GM23338 (cell line): ENCODE measurements around the gene CTNNA3. TPM values are rescaled to one million over a fixed set of nuclear protein-coding genes. Genes with fewer than 3 reads are reported as not detected.

ENCODE experiments used
- ATAC-seq: fragments of 200-7000 bp; cut with Tn5 transposase; 3 replicates; pipeline ENCODE4 v1.9.1; 2020
- DNase-seq: peaks from one replicate; pipeline ENCODE4 v3.0.0-alpha.2; 2015; ENCODE audit warnings: low spot score
- H2AFZ ChIP-seq: fragments of 200-600 bp; sonication (generic); 2 replicates; pipeline ENCODE4 v1.8.0; 2016; ENCODE audit warnings: antibody characterized with exemption, mild to moderate bottlenecking, moderate library complexity
- H3F3A ChIP-seq: fragments of 200-600 bp; sonication (generic); replicated peaks from 2 replicates; pipeline ENCODE4 v1.8.0; 2017; ENCODE audit warnings: antibody characterized with exemption, mixed run types, low read depth
- H3K27ac ChIP-seq: fragments of 200-600 bp; sonication (generic); 2 replicates; pipeline ENCODE4 v1.6.1; 2016; ENCODE audit warnings: low read depth
- H3K27me3 ChIP-seq: fragments of 200-600 bp; sonication (generic); 2 replicates; pipeline ENCODE4 v1.8.0; 2016; ENCODE audit warnings: mild to moderate bottlenecking, mixed run types, moderate library complexity; ENCODE audit not compliant: insufficient read depth
- H3K36me3 ChIP-seq: fragments of 200-600 bp; sonication (generic); 2 replicates; pipeline ENCODE4 v1.8.0; 2016; ENCODE audit warnings: mild to moderate bottlenecking; ENCODE audit not compliant: insufficient read depth
- H3K4me1 ChIP-seq: fragments of 200-600 bp; sonication (generic); 2 replicates; pipeline ENCODE4 v1.8.0; 2016; ENCODE audit warnings: mild to moderate bottlenecking, moderate library complexity; ENCODE audit not compliant: insufficient read depth
- H3K4me2 ChIP-seq: fragments of 200-600 bp; sonication (generic); 2 replicates; pipeline ENCODE4 v1.7.1; 2017; ENCODE audit warnings: mixed run types
- H3K4me3 ChIP-seq: fragments of 200-600 bp; sonication (generic); 2 replicates; pipeline ENCODE4 v1.6.1; 2016; ENCODE audit warnings: mixed run types
- H3K79me2 ChIP-seq: fragments of 200-600 bp; sonication (generic); replicated peaks from 2 replicates; pipeline ENCODE4 v1.8.0; 2017; ENCODE audit warnings: mild to moderate bottlenecking; ENCODE audit not compliant: insufficient read depth
- H3K9me2 ChIP-seq: fragments of 200-600 bp; sonication (generic); 2 replicates; pipeline ENCODE4 v1.8.0; 2017; ENCODE audit not compliant: insufficient read depth
- H4K20me1 ChIP-seq: fragments of 200-600 bp; sonication (generic); replicated peaks from 2 replicates; pipeline ENCODE4 v1.8.0; 2017; ENCODE audit warnings: mild to moderate bottlenecking; ENCODE audit not compliant: insufficient read depth
- H3K27ac Mint-ChIP-seq: 2 replicates; pipeline ENCODE4 v1.8.0; 2020; ENCODE audit warnings: inconsistent platforms, mild to moderate bottlenecking, moderate library complexity, mixed read lengths
- H3K27me3 Mint-ChIP-seq: 3 replicates; pipeline ENCODE4 v1.8.0; 2022; ENCODE audit warnings: low read depth, mild to moderate bottlenecking, moderate library complexity, mixed read lengths, inconsistent platforms; ENCODE audit not compliant: insufficient read depth, poor library complexity
- H3K36me3 Mint-ChIP-seq: 3 replicates; pipeline ENCODE4 v1.8.0; 2021; ENCODE audit warnings: low read depth, mild to moderate bottlenecking, inconsistent platforms, moderate library complexity, mixed read lengths
- H3K4me1 Mint-ChIP-seq: 3 replicates; pipeline ENCODE4 v1.8.0; 2020; ENCODE audit warnings: mild to moderate bottlenecking, inconsistent platforms, mixed read lengths
- H3K4me3 Mint-ChIP-seq: 3 replicates; pipeline ENCODE4 v1.8.0; 2021; ENCODE audit warnings: moderate library complexity, mild to moderate bottlenecking, inconsistent platforms, mixed read lengths
- H3K9me3 Mint-ChIP-seq: 3 replicates; pipeline ENCODE4 v1.8.0; 2020; ENCODE audit warnings: moderate library complexity, mild to moderate bottlenecking, inconsistent platforms, mixed read lengths
- CREB1 ChIP-seq: fragments of 250-450 bp; sonication (Bioruptor Pico); IDR thresholded peaks from 2 replicates; pipeline ENCODE4 v1.5.0; 2020; ENCODE audit warnings: low read depth, mild to moderate bottlenecking, moderate library complexity
- EZH2 ChIP-seq: fragments of 200-600 bp; sonication (generic); IDR thresholded peaks from one replicate; pipeline ENCODE4 v1.8.0; 2017; ENCODE audit warnings: antibody characterized with exemption, mild to moderate bottlenecking, low read depth; ENCODE audit not compliant: unreplicated experiment
- EZH2phosphoT487 ChIP-seq: fragments of 200-600 bp; sonication (generic); IDR thresholded peaks from one replicate; pipeline ENCODE4 v1.8.1; 2018; ENCODE audit warnings: antibody characterized with exemption; ENCODE audit not compliant: unreplicated experiment
- JUNB ChIP-seq: IDR thresholded peaks from one replicate; pipeline ENCODE4 v1.6.1; 2016; ENCODE audit warnings: antibody characterized with exemption; ENCODE audit not compliant: unreplicated experiment
- NANOG ChIP-seq: IDR thresholded peaks from 2 replicates; pipeline ENCODE4 v1.6.1; 2016; ENCODE audit warnings: antibody characterized with exemption, borderline replicate concordance
- POLR2AphosphoS5 ChIP-seq: IDR thresholded peaks from 2 replicates; pipeline ENCODE4 v1.6.1; 2016; ENCODE audit warnings: antibody characterized with exemption, low read depth
- STAT1 ChIP-seq: IDR thresholded peaks from one replicate; pipeline ENCODE4 v1.6.1; 2016; ENCODE audit warnings: antibody characterized with exemption; ENCODE audit not compliant: unreplicated experiment
- ZNF114 ChIP-seq: fragments of 250-450 bp; sonication (Bioruptor Pico); IDR thresholded peaks from 2 replicates; pipeline ENCODE4 v1.5.0; 2020; ENCODE audit warnings: mild to moderate bottlenecking, moderate library complexity
- ZNF331 ChIP-seq: fragments of 250-450 bp; sonication (Bioruptor Pico); IDR thresholded peaks from 2 replicates; pipeline ENCODE4 v1.5.0; 2020; ENCODE audit warnings: low read depth, mild to moderate bottlenecking, moderate library complexity
- polyA plus RNA-seq: library from polyadenylated mRNA; unstranded; fragments of >200 nt; fragmentation: Nextera tagmentation; extraction: Ambion mirVana; gene quantifications from 2 replicates; pipeline ENCODE4 v1.2.1, GENCODE V29; 2016
- total RNA-seq: library from RNA; depleted of rRNA; stranded (reverse); fragments of >200 nt; shearing (Covaris generic); gene quantifications from 2 replicates; pipeline ENCODE4 v1.2.3, GENCODE V29; 2014
- TF ChIP-seq, protein P1 (sequence below): IDR thresholded peaks from one replicate; pipeline ENCODE4 v1.6.1; 2018; ENCODE audit warnings: antibody characterized with exemption; ENCODE audit not compliant: unreplicated experiment
- TF ChIP-seq, protein P2 (sequence below): fragments of 250-450 bp; sonication (Bioruptor Pico); IDR thresholded peaks from 2 replicates; pipeline ENCODE4 v1.5.0; 2020; ENCODE audit warnings: mild to moderate bottlenecking, moderate library complexity
- TF ChIP-seq, protein P3 (sequence below): IDR thresholded peaks from 2 replicates; pipeline ENCODE4 v1.6.1; 2016; ENCODE audit warnings: antibody characterized with exemption
- TF ChIP-seq, protein P4 (sequence below), 2 experiments: fragments of 200-600 bp in 1 of 2; sonication (generic) in 1 of 2; conservative IDR thresholded peaks; 2 replicates each; pipeline versions ENCODE4 v1.5.1 to v1.6.1; 2016 to 2017; ENCODE audit warnings: antibody characterized with exemption in 2 of 2, low read depth in 2 of 2, mild to moderate bottlenecking in 2 of 2, moderate library complexity in 1 of 2

Gene CTNNA3
- total and polyA plus RNA-seq, 2 experiments from 2014 or later, result 0.71 to 3.3 TPM

DNA sequence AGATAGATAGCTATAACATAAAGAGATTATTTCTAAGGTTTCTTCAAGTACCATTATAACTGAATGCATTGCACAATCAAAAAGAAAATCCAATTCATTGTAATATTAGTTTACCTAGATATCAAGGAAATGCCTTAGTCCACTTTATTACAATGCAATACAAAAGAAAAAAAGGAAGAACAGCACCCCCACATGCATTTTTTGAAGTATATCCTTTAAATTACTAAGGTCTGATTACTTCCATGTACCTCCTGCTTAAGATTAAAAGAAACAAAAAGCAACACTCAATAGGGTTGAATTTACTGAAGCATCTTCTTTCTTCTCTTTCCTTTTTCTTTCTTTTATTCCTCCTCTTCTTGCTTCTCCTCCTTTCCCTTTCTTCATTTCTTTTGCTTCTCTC lies 1743.9 kb downstream of the CTNNA3 start (continued):
- TF ChIP-seq, protein P1, sequence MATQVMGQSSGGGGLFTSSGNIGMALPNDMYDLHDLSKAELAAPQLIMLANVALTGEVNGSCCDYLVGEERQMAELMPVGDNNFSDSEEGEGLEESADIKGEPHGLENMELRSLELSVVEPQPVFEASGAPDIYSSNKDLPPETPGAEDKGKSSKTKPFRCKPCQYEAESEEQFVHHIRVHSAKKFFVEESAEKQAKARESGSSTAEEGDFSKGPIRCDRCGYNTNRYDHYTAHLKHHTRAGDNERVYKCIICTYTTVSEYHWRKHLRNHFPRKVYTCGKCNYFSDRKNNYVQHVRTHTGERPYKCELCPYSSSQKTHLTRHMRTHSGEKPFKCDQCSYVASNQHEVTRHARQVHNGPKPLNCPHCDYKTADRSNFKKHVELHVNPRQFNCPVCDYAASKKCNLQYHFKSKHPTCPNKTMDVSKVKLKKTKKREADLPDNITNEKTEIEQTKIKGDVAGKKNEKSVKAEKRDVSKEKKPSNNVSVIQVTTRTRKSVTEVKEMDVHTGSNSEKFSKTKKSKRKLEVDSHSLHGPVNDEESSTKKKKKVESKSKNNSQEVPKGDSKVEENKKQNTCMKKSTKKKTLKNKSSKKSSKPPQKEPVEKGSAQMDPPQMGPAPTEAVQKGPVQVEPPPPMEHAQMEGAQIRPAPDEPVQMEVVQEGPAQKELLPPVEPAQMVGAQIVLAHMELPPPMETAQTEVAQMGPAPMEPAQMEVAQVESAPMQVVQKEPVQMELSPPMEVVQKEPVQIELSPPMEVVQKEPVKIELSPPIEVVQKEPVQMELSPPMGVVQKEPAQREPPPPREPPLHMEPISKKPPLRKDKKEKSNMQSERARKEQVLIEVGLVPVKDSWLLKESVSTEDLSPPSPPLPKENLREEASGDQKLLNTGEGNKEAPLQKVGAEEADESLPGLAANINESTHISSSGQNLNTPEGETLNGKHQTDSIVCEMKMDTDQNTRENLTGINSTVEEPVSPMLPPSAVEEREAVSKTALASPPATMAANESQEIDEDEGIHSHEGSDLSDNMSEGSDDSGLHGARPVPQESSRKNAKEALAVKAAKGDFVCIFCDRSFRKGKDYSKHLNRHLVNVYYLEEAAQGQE, result no peak

DNA sequence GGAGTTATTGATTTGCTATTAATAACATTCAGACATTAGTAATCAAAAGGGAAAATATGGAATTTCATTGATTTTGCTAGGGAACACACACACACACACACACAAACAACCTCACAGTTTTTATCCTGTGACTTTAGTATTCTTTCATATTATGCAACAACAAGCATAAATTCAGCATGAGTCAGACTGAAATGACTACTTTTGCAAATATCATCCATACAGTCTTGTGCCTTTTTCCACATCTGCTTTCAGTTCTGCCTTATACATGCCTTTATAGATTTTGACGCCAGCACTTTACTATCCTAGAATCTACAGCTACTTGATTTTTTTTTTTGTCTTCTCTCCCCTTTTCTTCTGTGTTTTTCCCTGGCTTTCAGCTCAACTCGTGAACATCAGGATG lies 1745.9 kb downstream of the CTNNA3 start:
- no peak overlapping the region for H2AFZ ChIP-seq
- Mint-ChIP-seq H3K27me3 (peaks cover 3% of the 10 kb centered on the region), H3K4me3 (no peak overlapping the region), H3K4me1 (no peaks in the 10 kb centered on the region), H3K9me3 (peaks cover 7% of the 10 kb centered on the region; the same call in 2 of the 3 replicates), H3K27ac (no peak overlapping the region), H3K36me3 (no peaks in the 10 kb centered on the region)
- no peaks in the 10 kb centered on the region for H3F3A ChIP-seq
- ATAC-seq (no peak), DNase-seq (no peak)
- no peaks in the 10 kb centered on the region; the same call in 1 of the 2 replicates for H3K9me2 ChIP-seq
- H3K27me3 ChIP-seq, result no peaks in the 10 kb centered on the region
- H3K4me1 ChIP-seq, result no peaks in the 10 kb centered on the region
- H4K20me1 ChIP-seq, result no peaks in the 10 kb centered on the region
- H3K36me3 ChIP-seq, result no peaks in the 10 kb centered on the region
- H3K4me2 ChIP-seq, result no peak overlapping the region
- no peaks in the 10 kb centered on the region for H3K79me2 ChIP-seq
- H3K4me3 ChIP-seq, result no peak overlapping the region
- no peak for TF ChIP-seq POLR2AphosphoS5
- no peak for TF ChIP-seq EZH2phosphoT487
- TF ChIP-seq, protein P2, sequence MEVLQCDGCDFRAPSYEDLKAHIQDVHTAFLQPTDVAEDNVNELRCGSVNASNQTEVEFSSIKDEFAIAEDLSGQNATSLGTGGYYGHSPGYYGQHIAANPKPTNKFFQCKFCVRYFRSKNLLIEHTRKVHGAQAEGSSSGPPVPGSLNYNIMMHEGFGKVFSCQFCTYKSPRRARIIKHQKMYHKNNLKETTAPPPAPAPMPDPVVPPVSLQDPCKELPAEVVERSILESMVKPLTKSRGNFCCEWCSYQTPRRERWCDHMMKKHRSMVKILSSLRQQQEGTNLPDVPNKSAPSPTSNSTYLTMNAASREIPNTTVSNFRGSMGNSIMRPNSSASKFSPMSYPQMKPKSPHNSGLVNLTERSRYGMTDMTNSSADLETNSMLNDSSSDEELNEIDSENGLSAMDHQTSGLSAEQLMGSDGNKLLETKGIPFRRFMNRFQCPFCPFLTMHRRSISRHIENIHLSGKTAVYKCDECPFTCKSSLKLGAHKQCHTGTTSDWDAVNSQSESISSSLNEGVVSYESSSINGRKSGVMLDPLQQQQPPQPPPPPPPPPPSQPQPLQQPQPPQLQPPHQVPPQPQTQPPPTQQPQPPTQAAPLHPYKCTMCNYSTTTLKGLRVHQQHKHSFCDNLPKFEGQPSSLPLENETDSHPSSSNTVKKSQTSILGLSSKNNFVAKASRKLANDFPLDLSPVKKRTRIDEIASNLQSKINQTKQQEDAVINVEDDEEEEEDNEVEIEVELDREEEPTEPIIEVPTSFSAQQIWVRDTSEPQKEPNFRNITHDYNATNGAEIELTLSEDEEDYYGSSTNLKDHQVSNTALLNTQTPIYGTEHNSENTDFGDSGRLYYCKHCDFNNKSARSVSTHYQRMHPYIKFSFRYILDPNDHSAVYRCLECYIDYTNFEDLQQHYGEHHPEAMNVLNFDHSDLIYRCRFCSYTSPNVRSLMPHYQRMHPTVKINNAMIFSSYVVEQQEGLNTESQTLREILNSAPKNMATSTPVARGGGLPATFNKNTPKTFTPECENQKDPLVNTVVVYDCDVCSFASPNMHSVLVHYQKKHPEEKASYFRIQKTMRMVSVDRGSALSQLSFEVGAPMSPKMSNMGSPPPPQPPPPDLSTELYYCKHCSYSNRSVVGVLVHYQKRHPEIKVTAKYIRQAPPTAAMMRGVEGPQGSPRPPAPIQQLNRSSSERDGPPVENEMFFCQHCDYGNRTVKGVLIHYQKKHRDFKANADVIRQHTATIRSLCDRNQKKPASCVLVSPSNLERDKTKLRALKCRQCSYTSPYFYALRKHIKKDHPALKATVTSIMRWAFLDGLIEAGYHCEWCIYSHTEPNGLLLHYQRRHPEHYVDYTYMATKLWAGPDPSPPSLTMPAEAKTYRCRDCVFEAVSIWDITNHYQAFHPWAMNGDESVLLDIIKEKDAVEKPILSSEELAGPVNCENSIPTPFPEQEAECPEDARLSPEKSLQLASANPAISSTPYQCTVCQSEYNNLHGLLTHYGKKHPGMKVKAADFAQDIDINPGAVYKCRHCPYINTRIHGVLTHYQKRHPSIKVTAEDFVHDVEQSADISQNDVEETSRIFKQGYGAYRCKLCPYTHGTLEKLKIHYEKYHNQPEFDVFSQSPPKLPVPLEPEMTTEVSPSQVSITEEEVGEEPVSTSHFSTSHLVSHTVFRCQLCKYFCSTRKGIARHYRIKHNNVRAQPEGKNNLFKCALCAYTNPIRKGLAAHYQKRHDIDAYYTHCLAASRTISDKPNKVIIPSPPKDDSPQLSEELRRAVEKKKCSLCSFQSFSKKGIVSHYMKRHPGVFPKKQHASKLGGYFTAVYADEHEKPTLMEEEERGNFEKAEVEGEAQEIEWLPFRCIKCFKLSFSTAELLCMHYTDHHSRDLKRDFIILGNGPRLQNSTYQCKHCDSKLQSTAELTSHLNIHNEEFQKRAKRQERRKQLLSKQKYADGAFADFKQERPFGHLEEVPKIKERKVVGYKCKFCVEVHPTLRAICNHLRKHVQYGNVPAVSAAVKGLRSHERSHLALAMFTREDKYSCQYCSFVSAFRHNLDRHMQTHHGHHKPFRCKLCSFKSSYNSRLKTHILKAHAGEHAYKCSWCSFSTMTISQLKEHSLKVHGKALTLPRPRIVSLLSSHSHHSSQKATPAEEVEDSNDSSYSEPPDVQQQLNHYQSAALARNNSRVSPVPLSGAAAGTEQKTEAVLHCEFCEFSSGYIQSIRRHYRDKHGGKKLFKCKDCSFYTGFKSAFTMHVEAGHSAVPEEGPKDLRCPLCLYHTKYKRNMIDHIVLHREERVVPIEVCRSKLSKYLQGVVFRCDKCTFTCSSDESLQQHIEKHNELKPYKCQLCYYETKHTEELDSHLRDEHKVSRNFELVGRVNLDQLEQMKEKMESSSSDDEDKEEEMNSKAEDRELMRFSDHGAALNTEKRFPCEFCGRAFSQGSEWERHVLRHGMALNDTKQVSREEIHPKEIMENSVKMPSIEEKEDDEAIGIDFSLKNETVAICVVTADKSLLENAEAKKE (CRISPR knock-in tag), result no peak
- TF ChIP-seq, protein P3, sequence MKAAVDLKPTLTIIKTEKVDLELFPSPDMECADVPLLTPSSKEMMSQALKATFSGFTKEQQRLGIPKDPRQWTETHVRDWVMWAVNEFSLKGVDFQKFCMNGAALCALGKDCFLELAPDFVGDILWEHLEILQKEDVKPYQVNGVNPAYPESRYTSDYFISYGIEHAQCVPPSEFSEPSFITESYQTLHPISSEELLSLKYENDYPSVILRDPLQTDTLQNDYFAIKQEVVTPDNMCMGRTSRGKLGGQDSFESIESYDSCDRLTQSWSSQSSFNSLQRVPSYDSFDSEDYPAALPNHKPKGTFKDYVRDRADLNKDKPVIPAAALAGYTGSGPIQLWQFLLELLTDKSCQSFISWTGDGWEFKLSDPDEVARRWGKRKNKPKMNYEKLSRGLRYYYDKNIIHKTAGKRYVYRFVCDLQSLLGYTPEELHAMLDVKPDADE, result no peak
- TF ChIP-seq STAT1, result no peak
- no peak for TF ChIP-seq ZNF114 (CRISPR knock-in tag)
- no peak for TF ChIP-seq EZH2
- no peak for TF ChIP-seq NANOG
- TF ChIP-seq ZNF331 (CRISPR knock-in tag), result no peak
- TF ChIP-seq JUNB, result no peak
- TF ChIP-seq, protein P4, sequence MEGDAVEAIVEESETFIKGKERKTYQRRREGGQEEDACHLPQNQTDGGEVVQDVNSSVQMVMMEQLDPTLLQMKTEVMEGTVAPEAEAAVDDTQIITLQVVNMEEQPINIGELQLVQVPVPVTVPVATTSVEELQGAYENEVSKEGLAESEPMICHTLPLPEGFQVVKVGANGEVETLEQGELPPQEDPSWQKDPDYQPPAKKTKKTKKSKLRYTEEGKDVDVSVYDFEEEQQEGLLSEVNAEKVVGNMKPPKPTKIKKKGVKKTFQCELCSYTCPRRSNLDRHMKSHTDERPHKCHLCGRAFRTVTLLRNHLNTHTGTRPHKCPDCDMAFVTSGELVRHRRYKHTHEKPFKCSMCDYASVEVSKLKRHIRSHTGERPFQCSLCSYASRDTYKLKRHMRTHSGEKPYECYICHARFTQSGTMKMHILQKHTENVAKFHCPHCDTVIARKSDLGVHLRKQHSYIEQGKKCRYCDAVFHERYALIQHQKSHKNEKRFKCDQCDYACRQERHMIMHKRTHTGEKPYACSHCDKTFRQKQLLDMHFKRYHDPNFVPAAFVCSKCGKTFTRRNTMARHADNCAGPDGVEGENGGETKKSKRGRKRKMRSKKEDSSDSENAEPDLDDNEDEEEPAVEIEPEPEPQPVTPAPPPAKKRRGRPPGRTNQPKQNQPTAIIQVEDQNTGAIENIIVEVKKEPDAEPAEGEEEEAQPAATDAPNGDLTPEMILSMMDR (conservative IDR thresholded peaks at IDR 0.05; ENCODE audit: low read depth in 2 of 2), result no peak
- no peak for TF ChIP-seq CREB1 (CRISPR knock-in tag)
- H3K27ac ChIP-seq, result no peak overlapping the region
